ENCODE measurements around the gene WNT8A.

DNA sequence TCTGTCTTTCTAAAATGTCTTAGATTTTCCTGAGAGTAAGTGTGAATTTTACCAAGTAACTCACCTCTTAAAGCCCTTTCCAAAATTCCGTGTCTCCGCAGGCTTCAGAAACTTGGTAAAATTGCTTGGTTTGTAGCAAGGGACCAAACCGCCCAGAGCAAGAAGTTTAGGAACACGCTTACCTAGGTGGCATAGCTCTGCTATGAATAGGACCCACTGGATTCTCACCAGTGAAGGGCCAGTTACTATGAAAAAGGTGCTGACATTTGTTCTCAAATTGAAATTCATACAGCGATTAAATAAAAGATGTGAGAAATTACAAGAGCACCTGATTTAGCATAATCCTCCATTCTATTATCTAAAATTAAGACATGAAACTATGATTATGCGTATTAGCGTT, 48.7 kb downstream of the WNT8A start:
- no peak for TF ChIP-seq CTCF (IDR thresholded peaks at IDR 0.05; ENCODE audit: low read depth, low read length)
- no peak for TF ChIP-seq EZH2phosphoT487 (IDR thresholded peaks at IDR 0.05; ENCODE audit: low read depth)

All from OCI-LY3 (cell line).